ENCODE measurements around the gene FAM204A.

The FAM204A gene

GRCh38 chr10:118341791-118342637, at the start of gene FAM204A:
Gene FAM204A, minus strand, starts transcription at chr10:118342324. Its CDS starts 5,909 bp downstream, at chr10:118336415.
- peak; percentile 15 for DNase-seq

GRCh38 chr10:118383699-118384098, 41.6 kb upstream of the FAM204A start:
- DNase-seq = no peak

DNA sequence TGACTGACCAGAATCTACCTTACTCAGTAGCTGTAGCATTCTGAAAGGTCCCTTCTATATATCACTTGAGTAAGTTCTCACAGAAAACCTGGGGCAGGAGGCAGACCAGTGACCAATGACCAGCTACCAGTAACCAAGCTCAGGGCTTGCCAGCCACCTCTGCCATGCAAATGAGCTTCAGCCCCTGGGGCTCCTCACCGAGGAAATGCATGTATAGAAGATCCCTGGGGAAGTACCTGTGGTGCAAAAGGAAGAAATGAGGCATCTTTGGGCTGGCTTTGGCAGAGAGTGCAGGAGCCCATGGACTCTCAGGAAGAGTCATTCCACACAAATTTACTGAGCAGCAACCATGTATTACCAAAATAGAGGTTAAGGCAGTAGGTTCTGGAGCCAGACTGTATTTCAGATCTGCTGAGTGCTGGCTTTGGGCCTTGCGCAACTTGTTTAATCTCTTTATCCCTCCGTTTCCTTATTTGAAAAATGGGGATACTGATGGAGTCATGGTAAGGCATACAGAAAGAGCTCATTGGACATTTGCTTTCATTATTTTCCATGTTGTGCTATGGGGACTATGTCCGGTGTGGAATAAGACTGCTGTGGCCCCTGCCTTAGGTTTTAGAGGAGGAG, 41.1 kb upstream of the FAM204A start:
- no peak for DNase-seq

GRCh38 chr10:118374404-118374803, 32.3 kb upstream of the FAM204A start:
- DNase-seq = no peak

DNA sequence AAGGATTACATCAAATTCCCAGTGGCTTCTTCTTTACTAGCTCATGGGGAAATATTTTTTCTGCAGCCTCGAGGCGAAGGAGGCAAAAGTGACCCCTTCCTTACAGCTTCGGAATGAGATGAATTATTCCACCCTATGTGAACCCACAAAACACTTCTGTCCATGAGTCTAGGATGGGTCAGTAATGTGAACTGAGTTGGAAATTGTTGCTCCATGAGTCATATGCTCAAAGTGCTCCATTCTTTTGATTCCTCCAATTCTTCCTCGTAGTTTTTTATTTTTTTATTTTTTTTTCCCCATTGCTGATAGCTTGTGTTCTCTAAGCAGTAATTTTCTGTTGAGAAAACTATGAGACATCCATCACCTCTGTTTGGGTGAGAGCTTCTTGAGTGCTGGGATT, 31.7 kb upstream of the FAM204A start:
- DNase-seq = no peak

GRCh38 chr10:118370499-118370898, 28.4 kb upstream of the FAM204A start:
- DNase-seq = no peak

GRCh38 chr10:118369641-118370205, 27.6 kb upstream of the FAM204A start:
- peak; percentile 0 for DNase-seq

DNA sequence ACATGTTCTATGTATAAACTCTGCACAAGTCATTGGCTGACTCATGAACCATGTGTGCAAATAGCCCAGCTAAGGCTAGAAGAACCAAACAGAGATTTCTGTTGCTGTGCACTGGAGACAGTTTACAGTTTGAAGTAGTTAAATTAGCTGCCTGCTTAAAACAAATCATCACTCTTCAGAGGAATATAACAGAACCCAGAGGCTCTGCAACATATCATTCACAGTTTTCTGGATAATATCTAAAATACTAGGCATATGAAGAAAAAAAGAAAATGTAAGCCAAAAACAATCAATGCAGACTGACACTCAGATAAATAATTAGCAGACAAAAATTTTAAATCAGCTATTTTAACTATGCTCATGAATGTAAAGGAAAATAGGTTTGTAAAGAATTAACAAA, 23.6 kb upstream of the FAM204A start:
- DNase-seq = no peak

- DNase-seq = no peak
Measured at GRCh38 chr10:118362103-118362502, 20.0 kb upstream of the FAM204A start.

- no peak for DNase-seq
Measured at GRCh38 chr10:118358327-118358726, 16.2 kb upstream of the FAM204A start.

GRCh38 chr10:118357841-118358240, 15.7 kb upstream of the FAM204A start:
- DNase-seq = no peak

GRCh38 chr10:118356628-118357027, 14.5 kb upstream of the FAM204A start:
- DNase-seq = no peak

- DNase-seq = no peak
Measured at GRCh38 chr10:118355234-118355633, 13.1 kb upstream of the FAM204A start.

DNA sequence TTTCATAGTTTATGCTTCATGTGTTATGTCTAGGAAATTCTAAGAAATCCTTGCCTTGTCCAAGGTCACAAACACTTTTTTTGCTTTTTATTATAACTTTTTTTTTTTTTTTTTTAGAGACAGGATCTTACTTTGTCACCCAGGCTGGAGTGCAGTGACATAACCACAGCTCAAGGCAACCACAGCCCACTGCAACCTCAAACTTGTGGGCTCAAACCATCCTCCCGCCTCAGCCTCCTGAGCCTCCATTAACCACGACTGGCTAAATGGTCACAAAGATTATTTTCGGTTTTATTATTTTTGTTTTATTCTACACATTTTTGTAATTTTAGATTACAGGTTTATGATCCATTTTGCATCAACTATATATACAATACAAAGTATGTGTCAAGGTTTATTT, 7.1 kb upstream of the FAM204A start:
- DNase-seq = no peak

- DNase-seq = no peak
Measured at GRCh38 chr10:118343549-118343948, 1.4 kb upstream of the FAM204A start.

DNA sequence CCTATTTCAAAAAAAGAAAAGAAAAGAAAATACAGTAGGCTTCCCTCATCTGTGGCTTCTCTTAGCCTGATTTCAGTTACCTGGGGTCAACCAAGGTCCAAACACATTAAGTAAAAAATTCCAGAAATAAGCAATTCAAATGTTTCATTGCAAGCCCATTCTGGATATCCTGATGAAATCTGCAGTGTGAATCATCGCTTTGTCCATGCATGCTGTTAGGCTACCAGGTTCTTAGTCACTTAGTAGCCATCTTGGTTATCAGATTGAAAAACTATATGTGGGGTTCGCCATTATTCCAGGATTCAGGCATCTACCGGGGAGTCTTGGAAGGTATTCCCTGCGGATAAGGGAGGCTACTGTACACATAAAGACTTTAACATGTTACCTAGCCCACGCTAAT, 991 bp upstream of the FAM204A start:
- no peak for DNase-seq

DNA sequence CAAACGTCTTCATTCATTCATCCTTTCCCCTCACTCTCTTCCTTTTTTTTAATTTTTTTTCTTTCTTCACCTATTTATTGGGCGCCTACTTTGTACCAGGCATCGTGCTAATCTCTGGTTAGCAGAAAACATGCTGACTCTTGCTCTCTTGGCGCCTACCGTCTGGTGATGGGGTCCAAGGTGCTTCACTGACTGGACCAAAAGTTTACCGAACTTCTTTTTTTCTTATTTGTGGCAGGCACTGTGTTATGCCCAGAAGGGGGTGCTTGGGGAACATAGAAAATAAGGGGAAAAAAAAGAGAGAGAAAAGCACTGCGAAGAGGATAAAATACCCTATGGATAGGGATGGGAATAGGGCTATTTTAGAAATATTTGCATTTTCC, 505 bp upstream of the FAM204A start:
- DNase-seq = no peak

GRCh38 chr10:118340486-118340885, 1.6 kb downstream of the FAM204A start:
- DNase-seq = no peak

DNA sequence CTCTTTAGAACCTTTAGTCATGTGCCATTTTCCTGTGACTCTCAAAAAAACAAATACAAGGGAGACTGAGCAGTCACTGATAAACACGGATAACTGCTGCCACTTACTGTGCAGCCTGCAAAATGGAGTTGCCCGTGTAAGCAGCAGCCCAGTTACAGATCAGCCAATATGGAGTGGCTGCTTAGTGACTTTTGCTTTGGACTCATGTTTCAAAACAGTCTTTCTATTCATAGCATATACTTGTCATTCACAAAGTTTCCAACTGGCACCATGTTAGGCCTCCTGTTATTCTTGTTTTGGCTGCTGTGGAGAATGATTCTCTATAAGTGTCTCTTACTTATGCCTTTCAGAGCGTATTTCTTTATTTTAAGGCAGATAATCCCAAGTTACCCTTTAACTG, 3.0 kb downstream of the FAM204A start:
- no peak for DNase-seq

GRCh38 chr10:118337356-118337755, 4.8 kb downstream of the FAM204A start:
- DNase-seq = no peak

- no peak for DNase-seq
Measured at GRCh38 chr10:118333871-118334270, 8.3 kb downstream of the FAM204A start.

- DNase-seq = no peak
Measured at GRCh38 chr10:118332948-118333710, 9.0 kb downstream of the FAM204A start.

- DNase-seq = no peak
Measured at GRCh38 chr10:118332236-118332635, 9.9 kb downstream of the FAM204A start.
